ENCODE data around the gene TNRC6C.

Gene TNRC6C

DNA sequence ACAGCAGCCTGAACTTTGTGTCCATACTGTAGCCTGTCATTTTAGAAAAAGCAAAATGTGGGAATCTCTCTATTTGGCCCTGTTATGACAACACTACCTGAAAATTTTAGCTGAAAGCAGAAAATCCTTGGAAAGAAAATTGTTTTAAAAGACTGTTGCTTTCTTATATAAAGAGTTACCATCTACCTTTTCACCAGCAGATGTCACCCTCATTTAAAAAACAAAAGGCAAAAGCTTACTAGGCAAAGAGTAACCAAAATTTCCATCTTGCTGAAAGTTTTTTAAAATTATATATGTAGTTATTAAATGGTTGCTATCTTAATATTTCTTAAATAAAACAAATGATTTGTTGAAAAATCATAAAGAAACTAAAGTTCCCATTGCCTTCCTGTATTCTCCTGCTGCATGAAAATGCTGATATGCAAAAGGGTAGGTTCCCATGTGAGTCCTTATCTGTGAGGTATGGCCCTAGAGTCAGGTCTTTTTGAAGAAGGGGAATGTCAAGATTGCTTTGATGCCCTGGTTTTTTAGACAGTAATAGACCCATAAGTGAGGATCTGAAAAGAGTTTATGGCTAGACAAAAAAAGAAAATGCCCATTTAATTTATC lies 61.0 kb downstream of the TNRC6C start:
- Histone ChIP-seq H3K9me3 (ENCODE audit: control insufficient read depth, insufficient read depth, low read depth, low read length) (no peaks in the 10 kb centered on the region), H3K4me1 (ENCODE audit: control insufficient read depth, insufficient read depth, low read length) (peaks cover 5% of the 10 kb centered on the region; the same call in 1 of the 2 replicates), H3K36me3 (ENCODE audit: control insufficient read depth, insufficient read depth, low read length) (peaks cover 3% of the 10 kb centered on the region; the same call in 1 of the 2 replicates), H3K9ac (ENCODE audit: low read length) (no peak overlapping the region), H3K4me3 (ENCODE audit: low read depth, low read length) (no peak overlapping the region), H3K27ac (ENCODE audit: low read depth, low read length) (no peak overlapping the region), H3K27me3 (ENCODE audit: control insufficient read depth, insufficient read depth, low read length) (no peaks in the 10 kb centered on the region)

DNA sequence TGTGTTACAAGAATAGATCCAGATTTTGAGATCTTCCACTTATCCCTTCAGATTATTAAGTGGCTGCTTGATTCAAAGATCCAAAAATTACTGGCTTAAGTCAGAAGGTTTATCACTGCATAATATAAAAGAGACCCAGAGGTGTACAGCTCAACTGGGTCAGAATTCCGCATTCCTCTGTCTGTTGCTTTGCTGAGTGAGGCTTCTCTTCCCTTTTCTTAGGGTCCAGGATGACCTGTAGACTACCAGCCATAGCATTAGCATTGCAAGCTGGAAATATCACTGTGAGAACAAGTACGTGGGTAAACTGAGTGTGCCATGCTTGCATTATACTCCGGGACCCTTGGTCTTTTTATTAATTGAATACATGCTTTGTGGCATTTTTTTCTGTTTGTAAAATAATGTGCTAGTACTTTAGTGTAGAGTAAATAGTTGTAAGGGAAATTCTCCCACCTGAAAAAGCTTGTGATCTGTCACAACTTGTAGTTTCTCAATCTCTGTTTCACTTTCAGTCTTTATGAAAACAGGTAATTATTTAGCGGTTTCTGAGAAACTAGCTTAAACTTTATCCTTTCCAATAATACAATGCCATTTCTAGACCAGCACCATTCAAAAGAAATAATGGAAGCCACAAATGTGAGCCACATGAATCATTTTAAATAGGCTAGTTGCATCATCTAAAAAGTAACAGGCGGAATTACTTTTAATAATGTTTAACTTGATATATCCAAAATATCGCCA lies 61.6 kb downstream of the TNRC6C start:
- Histone ChIP-seq H3K27me3 (ENCODE audit: control insufficient read depth, insufficient read depth, low read length) (no peaks in the 10 kb centered on the region), H3K9ac (ENCODE audit: low read length) (no peak overlapping the region), H3K36me3 (ENCODE audit: control insufficient read depth, insufficient read depth, low read length) (peaks cover 5% of the 10 kb centered on the region), H3K4me1 (ENCODE audit: control insufficient read depth, insufficient read depth, low read length) (peaks cover 5% of the 10 kb centered on the region; the same call in 1 of the 2 replicates), H3K9me3 (ENCODE audit: control insufficient read depth, insufficient read depth, low read depth, low read length) (no peaks in the 10 kb centered on the region), H3K27ac (ENCODE audit: low read depth, low read length) (no peak overlapping the region), H3K4me3 (ENCODE audit: low read depth, low read length) (no peak overlapping the region)

DNA sequence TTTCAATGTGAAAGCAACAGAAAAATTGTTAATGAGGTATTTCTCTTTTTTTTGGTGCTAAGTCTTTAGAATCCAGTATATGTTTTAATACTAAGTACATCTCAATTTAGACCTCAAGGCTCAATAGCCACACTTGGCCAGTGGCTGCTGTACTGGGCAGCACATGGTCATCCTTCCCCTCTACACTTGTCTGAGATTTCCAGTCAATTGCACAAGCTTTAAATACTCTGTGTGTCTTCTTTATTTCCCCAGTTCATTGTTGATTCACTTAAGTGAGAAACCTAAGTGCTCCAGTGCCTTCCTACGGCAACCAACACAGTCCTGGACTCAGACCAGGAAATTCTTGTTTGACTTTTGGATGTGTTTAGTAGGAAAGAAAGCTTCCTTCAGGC lies 62.2 kb downstream of the TNRC6C start:
- H3K27ac ChIP-seq (ENCODE audit: low read depth, low read length): no peak overlapping the region
- no peak overlapping the region for H3K9ac ChIP-seq (ENCODE audit: low read length)

DNA sequence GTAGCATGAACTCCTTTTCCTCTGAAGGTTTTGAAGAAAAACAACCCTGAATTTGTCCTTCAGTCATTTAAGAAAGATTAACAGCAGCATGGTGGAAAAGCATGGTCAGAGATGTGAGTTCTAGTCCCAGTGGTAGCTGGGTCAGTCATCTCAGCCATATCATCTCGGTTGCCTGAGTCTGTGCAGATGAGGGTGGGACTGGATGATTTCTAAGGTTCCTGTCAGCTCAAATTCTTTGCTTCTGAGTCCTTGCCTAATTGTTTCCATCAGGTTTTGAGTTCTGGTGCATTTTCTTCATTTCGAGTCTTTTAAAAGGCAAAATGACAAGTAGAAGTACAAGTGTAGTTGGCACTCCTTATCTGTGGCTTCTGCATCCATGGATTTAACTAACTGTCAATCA lies 63.9 kb downstream of the TNRC6C start:
- Histone ChIP-seq H3K27ac (ENCODE audit: low read depth, low read length) (no peak overlapping the region), H3K4me3 (ENCODE audit: low read depth, low read length) (no peak overlapping the region), H3K27me3 (ENCODE audit: control insufficient read depth, insufficient read depth, low read length) (no peaks in the 10 kb centered on the region), H3K9ac (ENCODE audit: low read length) (no peak overlapping the region), H3K9me3 (ENCODE audit: control insufficient read depth, insufficient read depth, low read depth, low read length) (no peaks in the 10 kb centered on the region), H3K36me3 (ENCODE audit: control insufficient read depth, insufficient read depth, low read length) (peaks cover 5% of the 10 kb centered on the region), H3K4me1 (ENCODE audit: control insufficient read depth, insufficient read depth, low read length) (peaks cover 5% of the 10 kb centered on the region; the same call in 1 of the 2 replicates)

More for the DNA sequence above, 62.2 kb downstream of the TNRC6C start:
- Histone ChIP-seq H3K9me3 (ENCODE audit: control insufficient read depth, insufficient read depth, low read depth, low read length) (no peaks in the 10 kb centered on the region), H3K36me3 (ENCODE audit: control insufficient read depth, insufficient read depth, low read length) (peaks cover 5% of the 10 kb centered on the region), H3K4me1 (ENCODE audit: control insufficient read depth, insufficient read depth, low read length) (peaks cover 5% of the 10 kb centered on the region; the same call in 1 of the 2 replicates), H3K27me3 (ENCODE audit: control insufficient read depth, insufficient read depth, low read length) (no peaks in the 10 kb centered on the region), H3K4me3 (ENCODE audit: low read depth, low read length) (no peak overlapping the region)

DNA sequence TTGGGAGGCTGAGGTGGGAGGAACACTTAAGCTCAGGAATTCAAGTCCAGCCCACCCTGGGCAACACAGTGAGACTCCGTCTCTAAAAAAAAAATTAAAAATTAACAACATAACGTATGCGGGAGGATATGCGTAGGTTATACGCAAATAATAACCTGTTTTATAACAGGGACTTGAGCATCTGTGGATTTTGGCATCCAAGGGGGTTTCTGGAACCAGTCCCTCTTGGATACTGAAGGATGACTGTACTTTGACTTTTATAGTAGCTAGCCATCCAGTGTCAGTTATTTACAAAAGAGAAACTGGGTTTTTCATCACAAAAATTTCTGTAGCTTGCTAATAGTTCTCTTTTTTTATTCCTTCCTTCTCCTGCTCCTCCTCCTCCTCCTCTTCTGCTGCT lies 64.5 kb downstream of the TNRC6C start:
- H3K4me3 ChIP-seq (ENCODE audit: low read depth, low read length): no peak overlapping the region
- peaks cover 5% of the 10 kb centered on the region; the same call in 1 of the 2 replicates for H3K4me1 ChIP-seq (ENCODE audit: control insufficient read depth, insufficient read depth, low read length)
- H3K9ac ChIP-seq (ENCODE audit: low read length): no peak overlapping the region
- no peaks in the 10 kb centered on the region for H3K27me3 ChIP-seq (ENCODE audit: control insufficient read depth, insufficient read depth, low read length)
- no peak overlapping the region for H3K27ac ChIP-seq (ENCODE audit: low read depth, low read length)
- H3K9me3 ChIP-seq (ENCODE audit: control insufficient read depth, insufficient read depth, low read depth, low read length): no peaks in the 10 kb centered on the region
- peaks cover 5% of the 10 kb centered on the region for H3K36me3 ChIP-seq (ENCODE audit: control insufficient read depth, insufficient read depth, low read length)

- Histone ChIP-seq H3K27me3 (ENCODE audit: control insufficient read depth, insufficient read depth, low read length) (no peaks in the 10 kb centered on the region), H3K9me3 (ENCODE audit: control insufficient read depth, insufficient read depth, low read depth, low read length) (no peaks in the 10 kb centered on the region), H3K4me1 (ENCODE audit: control insufficient read depth, insufficient read depth, low read length) (no peaks in the 10 kb centered on the region), H3K4me3 (ENCODE audit: low read depth, low read length) (no peak overlapping the region), H3K9ac (ENCODE audit: low read length) (no peak overlapping the region), H3K27ac (ENCODE audit: low read depth, low read length) (no peak overlapping the region), H3K36me3 (ENCODE audit: control insufficient read depth, insufficient read depth, low read length) (peaks cover 3% of the 10 kb centered on the region)
Measured at GRCh38 chr17:78026381-78026780, 67.9 kb downstream of the TNRC6C start.

DNA sequence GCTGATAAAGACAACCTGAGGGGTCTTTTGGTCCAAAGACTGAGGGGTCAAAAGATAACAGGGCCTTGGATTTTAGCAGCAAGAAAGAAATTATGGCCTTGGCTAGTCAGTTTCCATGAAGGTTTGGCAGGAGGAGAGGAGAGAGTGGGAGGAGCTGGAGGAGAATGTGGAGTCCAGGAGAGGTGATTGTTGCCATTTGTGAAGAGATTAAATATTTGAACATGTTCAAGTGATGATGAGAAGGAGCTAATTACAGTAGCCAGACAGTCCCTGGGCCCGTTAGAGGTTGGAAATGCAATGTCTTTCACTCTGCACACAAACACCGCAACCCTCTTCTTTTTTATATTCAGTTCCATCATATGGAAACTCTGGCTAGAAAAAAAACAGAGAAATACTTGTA lies 68.6 kb downstream of the TNRC6C start:
- H3K27me3 ChIP-seq (ENCODE audit: control insufficient read depth, insufficient read depth, low read length): no peaks in the 10 kb centered on the region
- no peak overlapping the region for H3K27ac ChIP-seq (ENCODE audit: low read depth, low read length)
- H3K9ac ChIP-seq (ENCODE audit: low read length): no peak overlapping the region
- no peak overlapping the region for H3K4me3 ChIP-seq (ENCODE audit: low read depth, low read length)
- peaks cover 11% of the 10 kb centered on the region for H3K36me3 ChIP-seq (ENCODE audit: control insufficient read depth, insufficient read depth, low read length)
- 0 out of 2 replicates have a peak, but pooled peaks cover 3% of the 10 kb centered on the region for H3K4me1 ChIP-seq (ENCODE audit: control insufficient read depth, insufficient read depth, low read length)
- H3K9me3 ChIP-seq (ENCODE audit: control insufficient read depth, insufficient read depth, low read depth, low read length): no peaks in the 10 kb centered on the region

- H3K4me1 ChIP-seq (ENCODE audit: control insufficient read depth, insufficient read depth, low read length): 0 out of 2 replicates have a peak, but pooled peaks cover 4% of the 10 kb centered on the region
- no peak overlapping the region for H3K27ac ChIP-seq (ENCODE audit: low read depth, low read length)
- H3K27me3 ChIP-seq (ENCODE audit: control insufficient read depth, insufficient read depth, low read length): no peaks in the 10 kb centered on the region
- peaks cover 21% of the 10 kb centered on the region for H3K36me3 ChIP-seq (ENCODE audit: control insufficient read depth, insufficient read depth, low read length)
- no peak overlapping the region for H3K9ac ChIP-seq (ENCODE audit: low read length)
- H3K9me3 ChIP-seq (ENCODE audit: control insufficient read depth, insufficient read depth, low read depth, low read length): no peaks in the 10 kb centered on the region
- H3K4me3 ChIP-seq (ENCODE audit: low read depth, low read length): no peak overlapping the region
Measured at GRCh38 chr17:78029697-78030096, 71.2 kb downstream of the TNRC6C start.

GRCh38 chr17:78031435-78031834 lies 72.9 kb downstream of the TNRC6C start:
- Histone ChIP-seq H3K27me3 (ENCODE audit: control insufficient read depth, insufficient read depth, low read length) (no peaks in the 10 kb centered on the region), H3K36me3 (ENCODE audit: control insufficient read depth, insufficient read depth, low read length) (peaks cover 26% of the 10 kb centered on the region), H3K4me1 (ENCODE audit: control insufficient read depth, insufficient read depth, low read length) (0 out of 2 replicates have a peak, but pooled peaks cover 4% of the 10 kb centered on the region), H3K9ac (ENCODE audit: low read length) (no peak overlapping the region), H3K4me3 (ENCODE audit: low read depth, low read length) (no peak overlapping the region), H3K27ac (ENCODE audit: low read depth, low read length) (no peak overlapping the region), H3K9me3 (ENCODE audit: control insufficient read depth, insufficient read depth, low read depth, low read length) (no peaks in the 10 kb centered on the region)

GRCh38 chr17:78032166-78032565 lies 73.7 kb downstream of the TNRC6C start:
- Histone ChIP-seq H3K27ac (ENCODE audit: low read depth, low read length) (no peak overlapping the region), H3K4me3 (ENCODE audit: low read depth, low read length) (no peak overlapping the region), H3K4me1 (ENCODE audit: control insufficient read depth, insufficient read depth, low read length) (0 out of 2 replicates have a peak, but pooled peaks cover 4% of the 10 kb centered on the region), H3K27me3 (ENCODE audit: control insufficient read depth, insufficient read depth, low read length) (no peaks in the 10 kb centered on the region), H3K9ac (ENCODE audit: low read length) (no peak overlapping the region), H3K36me3 (ENCODE audit: control insufficient read depth, insufficient read depth, low read length) (peaks cover 30% of the 10 kb centered on the region), H3K9me3 (ENCODE audit: control insufficient read depth, insufficient read depth, low read depth, low read length) (no peaks in the 10 kb centered on the region)

- Histone ChIP-seq H3K27ac (ENCODE audit: low read depth, low read length) (no peak overlapping the region), H3K4me3 (ENCODE audit: low read depth, low read length) (no peak overlapping the region), H3K36me3 (ENCODE audit: control insufficient read depth, insufficient read depth, low read length) (peaks cover 42% of the 10 kb centered on the region), H3K9ac (ENCODE audit: low read length) (no peak overlapping the region), H3K4me1 (ENCODE audit: control insufficient read depth, insufficient read depth, low read length) (0 out of 2 replicates have a peak, but pooled peaks cover 4% of the 10 kb centered on the region), H3K27me3 (ENCODE audit: control insufficient read depth, insufficient read depth, low read length) (no peaks in the 10 kb centered on the region), H3K9me3 (ENCODE audit: control insufficient read depth, insufficient read depth, low read depth, low read length) (no peaks in the 10 kb centered on the region)
Measured at GRCh38 chr17:78034429-78035091, 76.1 kb downstream of the TNRC6C start.
